Measurements from ENCODE around the gene ADAM17. TPM values are rescaled to one million over a fixed set of nuclear protein-coding genes. Genes with fewer than 3 reads are reported as not detected.

The ADAM17 gene
- total and polyA plus RNA-seq, 2 of the 13 experiments (the other 11 are each of a cell fraction or from before 2014, with no cell fraction given): 6.5 to 33.4 TPM

GRCh38 chr2:9555297-9556120, at the start of gene ADAM17 (continued):
- TF ChIP-seq PBX3 (CRISPR knock-in tag; IDR thresholded peaks at IDR 0.05; ENCODE audit: borderline replicate concordance) (no peak), GLI4 (CRISPR knock-in tag; IDR thresholded peaks at IDR 0.05; ENCODE audit: borderline replicate concordance) (no peak; the same call in 1 of the 2 replicates), CCAR2 (optimal IDR thresholded peaks at IDR 0.05; ENCODE audit: low read depth, low read length) (peak; percentile 62), ZNF407 (CRISPR knock-in tag; IDR thresholded peaks at IDR 0.05; ENCODE audit: not compliant biosample characterization) (peak; percentile 89), ZNF660 (CRISPR knock-in tag; IDR thresholded peaks at IDR 0.05; ENCODE audit: borderline replicate concordance, low read depth) (no peak), HIC2 (CRISPR knock-in tag; IDR thresholded peaks at IDR 0.05; ENCODE audit: low read depth) (0 out of 2 replicates have a peak, but pooled peaks have one; percentile 10), ZNF512 (CRISPR knock-in tag; IDR thresholded peaks at IDR 0.05) (no peak), HHEX (CRISPR knock-in tag; IDR thresholded peaks at IDR 0.05) (no peak), ZNF280D (CRISPR knock-in tag; IDR thresholded peaks at IDR 0.05) (no peak; the same call in 1 of the 2 replicates)
